ENCODE data around the gene PRPF40A.

The PRPF40A gene

GRCh38 chr2:152655880-152656279, 61.4 kb downstream of the PRPF40A start:
- no peak for DNase-seq
- H3K9me3 Mint-ChIP-seq, result no peaks in the 10 kb centered on the region
- H3K27ac Mint-ChIP-seq, result no peak overlapping the region
- no peak for ATAC-seq (replicated peaks)
- peaks cover 19 to 32% of the 10 kb centered on the region in 2 donors for H3K36me3 Mint-ChIP-seq
- H3K27me3 Mint-ChIP-seq, result no peaks in the 10 kb centered on the region
- H3K4me3 Mint-ChIP-seq, result no peak overlapping the region
- H3K4me1 Mint-ChIP-seq, result peaks cover 0 to 5% of the 10 kb centered on the region in 2 donors

- H3K27me3 Mint-ChIP-seq, result no peaks in the 10 kb centered on the region
- ATAC-seq (replicated peaks), result no peak
- no peak for DNase-seq
- H3K4me3 Mint-ChIP-seq, result no peak overlapping the region
- peaks cover 11 to 24% of the 10 kb centered on the region in 2 donors for H3K36me3 Mint-ChIP-seq
- no peak overlapping the region for H3K27ac Mint-ChIP-seq
- H3K9me3 Mint-ChIP-seq, result no peaks in the 10 kb centered on the region
- H3K4me1 Mint-ChIP-seq, result peaks cover 0 to 2% of the 10 kb centered on the region in 2 donors
These were observed 65.4 kb downstream of the PRPF40A start for GRCh38 chr2:152651834-152652233.

GRCh38 chr2:152650768-152651371, 66.4 kb downstream of the PRPF40A start:
- Mint-ChIP-seq H3K27ac (peak overlapping the region; percentile 43), H3K27me3 (no peaks in the 10 kb centered on the region), H3K36me3 (peaks cover 7 to 16% of the 10 kb centered on the region in 2 donors), H3K4me3 (no peak overlapping the region), H3K4me1 (peaks cover 0 to 2% of the 10 kb centered on the region in 2 donors), H3K9me3 (no peaks in the 10 kb centered on the region)
- no peak for ATAC-seq (replicated peaks)
- DNase-seq, result no peak

GRCh38 chr2:152649997-152650396, 67.3 kb downstream of the PRPF40A start:
- Mint-ChIP-seq H3K27ac (no peak overlapping the region), H3K27me3 (no peaks in the 10 kb centered on the region), H3K9me3 (no peaks in the 10 kb centered on the region), H3K4me1 (peaks cover 0 to 2% of the 10 kb centered on the region in 2 donors), H3K36me3 (peaks cover 7 to 16% of the 10 kb centered on the region in 2 donors), H3K4me3 (no peak overlapping the region)
- DNase-seq (no peak), ATAC-seq (replicated peaks) (no peak)

- no peak for ATAC-seq (replicated peaks)
- Mint-ChIP-seq H3K9me3 (no peaks in the 10 kb centered on the region), H3K36me3 (peaks cover 7 to 16% of the 10 kb centered on the region in 2 donors)
These were observed 68.9 kb downstream of the PRPF40A start for GRCh38 chr2:152648336-152648735.

GRCh38 chr2:152647552-152647951, 69.7 kb downstream of the PRPF40A start:
- Mint-ChIP-seq H3K36me3 (peaks cover 7 to 16% of the 10 kb centered on the region in 2 donors), H3K9me3 (no peaks in the 10 kb centered on the region), H3K27me3 (no peaks in the 10 kb centered on the region), H3K4me3 (no peak overlapping the region), H3K27ac (peak overlapping the region; percentile 28), H3K4me1 (peaks cover 0 to 2% of the 10 kb centered on the region in 2 donors)
- no peak for DNase-seq
- ATAC-seq (replicated peaks), result no peak

More at GRCh38 chr2:152648336-152648735, 68.9 kb downstream of the PRPF40A start:
- no peak for DNase-seq
- Mint-ChIP-seq H3K4me3 (no peak overlapping the region), H3K27me3 (no peaks in the 10 kb centered on the region), H3K4me1 (peaks cover 0 to 2% of the 10 kb centered on the region in 2 donors), H3K27ac (no peak overlapping the region)

GRCh38 chr2:152646775-152647174, 70.5 kb downstream of the PRPF40A start:
- no peak for DNase-seq
- H3K4me3 Mint-ChIP-seq, result no peak overlapping the region
- no peak for ATAC-seq (replicated peaks)
- H3K27me3 Mint-ChIP-seq, result no peaks in the 10 kb centered on the region
- peaks cover 5 to 16% of the 10 kb centered on the region in 2 donors for H3K36me3 Mint-ChIP-seq
- no peaks in the 10 kb centered on the region for H3K9me3 Mint-ChIP-seq
- no peak overlapping the region for H3K27ac Mint-ChIP-seq
- H3K4me1 Mint-ChIP-seq, result peaks cover 0 to 2% of the 10 kb centered on the region in 2 donors

GRCh38 chr2:152646264-152646663, 71.0 kb downstream of the PRPF40A start:
- Mint-ChIP-seq H3K27ac (no peak overlapping the region), H3K27me3 (no peaks in the 10 kb centered on the region), H3K4me1 (peaks cover 0 to 2% of the 10 kb centered on the region in 2 donors), H3K9me3 (no peaks in the 10 kb centered on the region), H3K4me3 (no peak overlapping the region), H3K36me3 (peaks cover 5 to 16% of the 10 kb centered on the region in 2 donors)
- ATAC-seq (replicated peaks) (no peak), DNase-seq (no peak)

GRCh38 chr2:152644189-152644873, 72.9 kb downstream of the PRPF40A start:
- Mint-ChIP-seq H3K4me1 (peaks cover 0 to 2% of the 10 kb centered on the region in 2 donors), H3K36me3 (peaks cover 0 to 15% of the 10 kb centered on the region in 2 donors), H3K27ac (no peak overlapping the region), H3K4me3 (no peak overlapping the region), H3K27me3 (no peaks in the 10 kb centered on the region), H3K9me3 (no peaks in the 10 kb centered on the region)
- DNase-seq, result no peak
- ATAC-seq (replicated peaks), result no peak

- H3K36me3 Mint-ChIP-seq, result peaks cover 0 to 7% of the 10 kb centered on the region in 2 donors
- ATAC-seq (replicated peaks), result no peak
- DNase-seq, result no peak
- H3K27me3 Mint-ChIP-seq, result no peaks in the 10 kb centered on the region
- H3K27ac Mint-ChIP-seq, result no peak overlapping the region
- H3K4me3 Mint-ChIP-seq, result no peak overlapping the region
- H3K9me3 Mint-ChIP-seq, result no peaks in the 10 kb centered on the region
- peaks cover 0 to 6% of the 10 kb centered on the region in 2 donors for H3K4me1 Mint-ChIP-seq
These were observed 78.7 kb downstream of the PRPF40A start for GRCh38 chr2:152638590-152638989.

GRCh38 chr2:152638056-152638455, 79.2 kb downstream of the PRPF40A start:
- peaks cover 0 to 7% of the 10 kb centered on the region in 2 donors for H3K36me3 Mint-ChIP-seq
- H3K27me3 Mint-ChIP-seq, result no peaks in the 10 kb centered on the region
- no peak for DNase-seq
- no peak overlapping the region for H3K4me3 Mint-ChIP-seq
- peak overlapping the region; percentile 20 for H3K27ac Mint-ChIP-seq
- H3K4me1 Mint-ChIP-seq, result peaks cover 0 to 6% of the 10 kb centered on the region in 2 donors
- no peaks in the 10 kb centered on the region for H3K9me3 Mint-ChIP-seq
- ATAC-seq (replicated peaks), result no peak

- peak overlapping the region; percentile 20 for H3K27ac Mint-ChIP-seq
These were observed 80.0 kb downstream of the PRPF40A start for GRCh38 chr2:152637251-152637650.

GRCh38 chr2:152635635-152636298, 81.5 kb downstream of the PRPF40A start:
- no peak overlapping the region for H3K4me3 Mint-ChIP-seq
- peak; percentile 76 to 82 for ATAC-seq (replicated peaks)
- peaks cover 0 to 6% of the 10 kb centered on the region in 2 donors for H3K4me1 Mint-ChIP-seq
- H3K27ac Mint-ChIP-seq, result no peak overlapping the region
- DNase-seq, result peak; percentile 33
- no peaks in the 10 kb centered on the region for H3K27me3 Mint-ChIP-seq
- H3K9me3 Mint-ChIP-seq, result no peaks in the 10 kb centered on the region
- H3K36me3 Mint-ChIP-seq, result peaks cover 0 to 7% of the 10 kb centered on the region in 2 donors

More at GRCh38 chr2:152637251-152637650, 80.0 kb downstream of the PRPF40A start:
- no peak for ATAC-seq (replicated peaks)
- DNase-seq, result no peak
- peaks cover 0 to 6% of the 10 kb centered on the region in 2 donors for H3K4me1 Mint-ChIP-seq
- peaks cover 0 to 7% of the 10 kb centered on the region in 2 donors for H3K36me3 Mint-ChIP-seq
- H3K9me3 Mint-ChIP-seq, result no peaks in the 10 kb centered on the region
- H3K27me3 Mint-ChIP-seq, result no peaks in the 10 kb centered on the region
- no peak overlapping the region for H3K4me3 Mint-ChIP-seq

GRCh38 chr2:152632736-152633135, 84.5 kb downstream of the PRPF40A start:
- Mint-ChIP-seq H3K36me3 (no peaks in the 10 kb centered on the region), H3K9me3 (no peaks in the 10 kb centered on the region), H3K4me3 (no peak overlapping the region), H3K4me1 (peaks cover 0 to 6% of the 10 kb centered on the region in 2 donors), H3K27ac (no peak overlapping the region), H3K27me3 (no peaks in the 10 kb centered on the region)
- DNase-seq, result no peak
- ATAC-seq (replicated peaks), result no peak
